HG02588 (cell line): Measurements from ENCODE around the gene PYHIN1.
A peak's percentile ranks its signal among the peaks of the same experiment; 100 is the strongest.

Source experiments
- ATAC-seq: cut with Tn5 transposase; IDR thresholded peaks from one replicate; pipeline ENCODE4 v1.9.1; 2021; ENCODE audit warnings: mild to moderate bottlenecking, moderate library complexity; ENCODE audit not compliant: unreplicated experiment

PYHIN1 gene

GRCh38 chr1:159011751-159012150 lies 80.4 kb downstream of the PYHIN1 start:
- no peak for ATAC-seq

- ATAC-seq = no peak
These were observed 81.1 kb downstream of the PYHIN1 start for GRCh38 chr1:159012495-159012894.

- ATAC-seq = no peak
These were observed 82.7 kb downstream of the PYHIN1 start for GRCh38 chr1:159014003-159014571.

GRCh38 chr1:159014851-159015250 lies 83.5 kb downstream of the PYHIN1 start:
- ATAC-seq = no peak

- peak; percentile 97 for ATAC-seq
These were observed 84.1 kb downstream of the PYHIN1 start for GRCh38 chr1:159015440-159015909.

- no peak for ATAC-seq
These were observed 92.4 kb downstream of the PYHIN1 start for GRCh38 chr1:159023723-159024122.

- ATAC-seq = no peak
These were observed 93.7 kb downstream of the PYHIN1 start for GRCh38 chr1:159025043-159025442.
